ENCODE results near the gene PKP4. TPM values are rescaled to one million over a fixed set of nuclear protein-coding genes. Genes with fewer than 3 reads are reported as not detected.

Gene PKP4
- total and polyA plus RNA-seq, 2 experiments from 2014 or later, result 35.7 to 92.3 TPM

DNA sequence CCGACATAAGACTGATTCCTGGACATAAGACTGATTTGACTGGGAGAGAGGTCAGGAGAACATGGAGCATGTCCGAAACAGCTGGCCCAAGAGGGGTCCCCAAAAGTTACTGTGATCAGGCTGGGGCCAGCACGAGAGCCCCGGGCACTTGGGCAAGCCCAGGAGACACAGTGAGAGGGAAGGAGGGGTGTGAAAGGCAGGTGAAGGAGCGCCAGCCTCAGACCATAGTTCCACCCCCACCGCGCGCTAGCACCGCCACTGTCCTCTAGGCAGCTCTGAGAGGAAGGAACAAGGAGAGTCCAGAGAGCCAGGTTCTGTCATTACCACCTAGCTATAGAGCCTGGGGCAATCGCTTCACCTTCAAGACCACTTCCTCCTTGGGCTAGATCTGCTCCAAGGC is 260.2 kb downstream of the PKP4 start:
- Mint-ChIP-seq H3K27ac (no peak overlapping the region), H3K4me3 (no peak overlapping the region), H3K9me3 (peaks cover 13% of the 10 kb centered on the region; the same call in 1 of the 3 replicates), H3K27me3 (ENCODE audit: insufficient read depth, low read depth, poor library complexity) (peaks cover 1% of the 10 kb centered on the region), H3K4me1 (peaks cover 13% of the 10 kb centered on the region; the same call in 2 of the 3 replicates), H3K36me3 (ENCODE audit: low read depth) (no peaks in the 10 kb centered on the region)
- Histone ChIP-seq H3K4me1 (ENCODE audit: insufficient read depth) (no peaks in the 10 kb centered on the region), H4K20me1 (replicated peaks; ENCODE audit: insufficient read depth) (no peaks in the 10 kb centered on the region), H3K4me2 (no peak overlapping the region), H3K27ac (ENCODE audit: low read depth) (no peak overlapping the region), H3K79me2 (replicated peaks; ENCODE audit: insufficient read depth) (no peaks in the 10 kb centered on the region), H2AFZ (peak overlapping the region; percentile 86), H3K9me2 (ENCODE audit: insufficient read depth) (no peaks in the 10 kb centered on the region; the same call in 1 of the 2 replicates), H3K36me3 (ENCODE audit: insufficient read depth) (no peaks in the 10 kb centered on the region), H3F3A (replicated peaks; ENCODE audit: low read depth) (no peaks in the 10 kb centered on the region), H3K4me3 (no peak overlapping the region), H3K27me3 (ENCODE audit: insufficient read depth) (no peaks in the 10 kb centered on the region)
- DNase-seq (ENCODE audit: low spot score) (peak; percentile 11), ATAC-seq (peak; percentile 71)
- no peak for TF ChIP-seq ZNF114 (CRISPR knock-in tag; IDR thresholded peaks at IDR 0.05)
- no peak for TF ChIP-seq POLR2AphosphoS5 (IDR thresholded peaks at IDR 0.05; ENCODE audit: low read depth)
- TF ChIP-seq, protein P1, sequence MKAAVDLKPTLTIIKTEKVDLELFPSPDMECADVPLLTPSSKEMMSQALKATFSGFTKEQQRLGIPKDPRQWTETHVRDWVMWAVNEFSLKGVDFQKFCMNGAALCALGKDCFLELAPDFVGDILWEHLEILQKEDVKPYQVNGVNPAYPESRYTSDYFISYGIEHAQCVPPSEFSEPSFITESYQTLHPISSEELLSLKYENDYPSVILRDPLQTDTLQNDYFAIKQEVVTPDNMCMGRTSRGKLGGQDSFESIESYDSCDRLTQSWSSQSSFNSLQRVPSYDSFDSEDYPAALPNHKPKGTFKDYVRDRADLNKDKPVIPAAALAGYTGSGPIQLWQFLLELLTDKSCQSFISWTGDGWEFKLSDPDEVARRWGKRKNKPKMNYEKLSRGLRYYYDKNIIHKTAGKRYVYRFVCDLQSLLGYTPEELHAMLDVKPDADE (IDR thresholded peaks at IDR 0.05), result no peak
- no peak for TF ChIP-seq EZH2phosphoT487 (IDR thresholded peaks at IDR 0.05; ENCODE audit: unreplicated experiment)
- no peak for TF ChIP-seq CREB1 (CRISPR knock-in tag; IDR thresholded peaks at IDR 0.05; ENCODE audit: low read depth)
- no peak for TF ChIP-seq JUNB (IDR thresholded peaks at IDR 0.05; ENCODE audit: unreplicated experiment)
- TF ChIP-seq NANOG (IDR thresholded peaks at IDR 0.05; ENCODE audit: borderline replicate concordance), result no peak
- no peak for TF ChIP-seq ZNF331 (CRISPR knock-in tag; IDR thresholded peaks at IDR 0.05; ENCODE audit: low read depth)
- TF ChIP-seq STAT1 (IDR thresholded peaks at IDR 0.05; ENCODE audit: unreplicated experiment), result no peak
- no peak for TF ChIP-seq CTCF (conservative IDR thresholded peaks at IDR 0.05; ENCODE audit: low read depth in 2 of 2)
- no peak for TF ChIP-seq REST (IDR thresholded peaks at IDR 0.05; ENCODE audit: unreplicated experiment)
- TF ChIP-seq, protein P2, sequence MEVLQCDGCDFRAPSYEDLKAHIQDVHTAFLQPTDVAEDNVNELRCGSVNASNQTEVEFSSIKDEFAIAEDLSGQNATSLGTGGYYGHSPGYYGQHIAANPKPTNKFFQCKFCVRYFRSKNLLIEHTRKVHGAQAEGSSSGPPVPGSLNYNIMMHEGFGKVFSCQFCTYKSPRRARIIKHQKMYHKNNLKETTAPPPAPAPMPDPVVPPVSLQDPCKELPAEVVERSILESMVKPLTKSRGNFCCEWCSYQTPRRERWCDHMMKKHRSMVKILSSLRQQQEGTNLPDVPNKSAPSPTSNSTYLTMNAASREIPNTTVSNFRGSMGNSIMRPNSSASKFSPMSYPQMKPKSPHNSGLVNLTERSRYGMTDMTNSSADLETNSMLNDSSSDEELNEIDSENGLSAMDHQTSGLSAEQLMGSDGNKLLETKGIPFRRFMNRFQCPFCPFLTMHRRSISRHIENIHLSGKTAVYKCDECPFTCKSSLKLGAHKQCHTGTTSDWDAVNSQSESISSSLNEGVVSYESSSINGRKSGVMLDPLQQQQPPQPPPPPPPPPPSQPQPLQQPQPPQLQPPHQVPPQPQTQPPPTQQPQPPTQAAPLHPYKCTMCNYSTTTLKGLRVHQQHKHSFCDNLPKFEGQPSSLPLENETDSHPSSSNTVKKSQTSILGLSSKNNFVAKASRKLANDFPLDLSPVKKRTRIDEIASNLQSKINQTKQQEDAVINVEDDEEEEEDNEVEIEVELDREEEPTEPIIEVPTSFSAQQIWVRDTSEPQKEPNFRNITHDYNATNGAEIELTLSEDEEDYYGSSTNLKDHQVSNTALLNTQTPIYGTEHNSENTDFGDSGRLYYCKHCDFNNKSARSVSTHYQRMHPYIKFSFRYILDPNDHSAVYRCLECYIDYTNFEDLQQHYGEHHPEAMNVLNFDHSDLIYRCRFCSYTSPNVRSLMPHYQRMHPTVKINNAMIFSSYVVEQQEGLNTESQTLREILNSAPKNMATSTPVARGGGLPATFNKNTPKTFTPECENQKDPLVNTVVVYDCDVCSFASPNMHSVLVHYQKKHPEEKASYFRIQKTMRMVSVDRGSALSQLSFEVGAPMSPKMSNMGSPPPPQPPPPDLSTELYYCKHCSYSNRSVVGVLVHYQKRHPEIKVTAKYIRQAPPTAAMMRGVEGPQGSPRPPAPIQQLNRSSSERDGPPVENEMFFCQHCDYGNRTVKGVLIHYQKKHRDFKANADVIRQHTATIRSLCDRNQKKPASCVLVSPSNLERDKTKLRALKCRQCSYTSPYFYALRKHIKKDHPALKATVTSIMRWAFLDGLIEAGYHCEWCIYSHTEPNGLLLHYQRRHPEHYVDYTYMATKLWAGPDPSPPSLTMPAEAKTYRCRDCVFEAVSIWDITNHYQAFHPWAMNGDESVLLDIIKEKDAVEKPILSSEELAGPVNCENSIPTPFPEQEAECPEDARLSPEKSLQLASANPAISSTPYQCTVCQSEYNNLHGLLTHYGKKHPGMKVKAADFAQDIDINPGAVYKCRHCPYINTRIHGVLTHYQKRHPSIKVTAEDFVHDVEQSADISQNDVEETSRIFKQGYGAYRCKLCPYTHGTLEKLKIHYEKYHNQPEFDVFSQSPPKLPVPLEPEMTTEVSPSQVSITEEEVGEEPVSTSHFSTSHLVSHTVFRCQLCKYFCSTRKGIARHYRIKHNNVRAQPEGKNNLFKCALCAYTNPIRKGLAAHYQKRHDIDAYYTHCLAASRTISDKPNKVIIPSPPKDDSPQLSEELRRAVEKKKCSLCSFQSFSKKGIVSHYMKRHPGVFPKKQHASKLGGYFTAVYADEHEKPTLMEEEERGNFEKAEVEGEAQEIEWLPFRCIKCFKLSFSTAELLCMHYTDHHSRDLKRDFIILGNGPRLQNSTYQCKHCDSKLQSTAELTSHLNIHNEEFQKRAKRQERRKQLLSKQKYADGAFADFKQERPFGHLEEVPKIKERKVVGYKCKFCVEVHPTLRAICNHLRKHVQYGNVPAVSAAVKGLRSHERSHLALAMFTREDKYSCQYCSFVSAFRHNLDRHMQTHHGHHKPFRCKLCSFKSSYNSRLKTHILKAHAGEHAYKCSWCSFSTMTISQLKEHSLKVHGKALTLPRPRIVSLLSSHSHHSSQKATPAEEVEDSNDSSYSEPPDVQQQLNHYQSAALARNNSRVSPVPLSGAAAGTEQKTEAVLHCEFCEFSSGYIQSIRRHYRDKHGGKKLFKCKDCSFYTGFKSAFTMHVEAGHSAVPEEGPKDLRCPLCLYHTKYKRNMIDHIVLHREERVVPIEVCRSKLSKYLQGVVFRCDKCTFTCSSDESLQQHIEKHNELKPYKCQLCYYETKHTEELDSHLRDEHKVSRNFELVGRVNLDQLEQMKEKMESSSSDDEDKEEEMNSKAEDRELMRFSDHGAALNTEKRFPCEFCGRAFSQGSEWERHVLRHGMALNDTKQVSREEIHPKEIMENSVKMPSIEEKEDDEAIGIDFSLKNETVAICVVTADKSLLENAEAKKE (CRISPR knock-in tag; IDR thresholded peaks at IDR 0.05), result no peak
- no peak for TF ChIP-seq EZH2 (IDR thresholded peaks at IDR 0.05; ENCODE audit: low read depth, unreplicated experiment)
